Natural killer cell (primary cell): ENCODE data around the gene PTPRN2. TPM values are rescaled to one million over a fixed set of nuclear protein-coding genes. Genes with fewer than 3 reads are reported as not detected.

Experiments
- ATAC-seq, 3 donors: fragments of 150-1000 bp in 2 of 3; fragments of 200-7000 bp in 1 of 3; cut with Tn5 transposase; 1 replicate in 1 of 3; 2 replicates in 2 of 3; pipeline ENCODE4 v1.10.0; 2021; ENCODE audit warnings: mild to moderate bottlenecking in 2 of 3, moderate library complexity in 2 of 3
- DNase-seq, 2 donors: peaks; one replicate each; pipeline versions ENCODE4 v3.0.0 to v3.0.0-alpha.2; 2013 to 2021; ENCODE audit warnings: mixed read lengths in 1 of 2
- H3K27ac ChIP-seq: one replicate; pipeline ENCODE4 v1.5.1; 2013; ENCODE audit warnings: mild to moderate bottlenecking, low read length
- H3K27me3 ChIP-seq: one replicate; pipeline ENCODE4 v1.6.1; 2013; ENCODE audit warnings: low read length; ENCODE audit not compliant: control insufficient read depth, insufficient read depth
- H3K36me3 ChIP-seq: one replicate; pipeline ENCODE4 v1.6.1; 2013; ENCODE audit warnings: low read length; ENCODE audit not compliant: control insufficient read depth, insufficient read depth
- H3K4me1 ChIP-seq: one replicate; pipeline ENCODE4 v1.6.1; 2013; ENCODE audit warnings: low read length; ENCODE audit not compliant: control insufficient read depth, insufficient read depth
- H3K4me3 ChIP-seq: one replicate; pipeline ENCODE4 v1.5.1; 2013; ENCODE audit warnings: low read length
- H3K9me3 ChIP-seq: one replicate; pipeline ENCODE4 v1.6.1; 2013; ENCODE audit warnings: low read length; ENCODE audit not compliant: control insufficient read depth, insufficient read depth
- H3K27ac Mint-ChIP-seq, 2 donors: one replicate each; pipeline ENCODE4 v1.8.0; 2022; ENCODE audit warnings: mild to moderate bottlenecking in 2 of 2, mixed read lengths in 2 of 2, moderate library complexity in 1 of 2
- H3K27me3 Mint-ChIP-seq, 2 donors: one replicate each; pipeline ENCODE4 v1.8.0; 2022; ENCODE audit warnings: low read depth in 2 of 2, mixed read lengths in 2 of 2
- H3K36me3 Mint-ChIP-seq: one replicate; pipeline ENCODE4 v1.8.0; 2022; ENCODE audit warnings: mixed read lengths
- H3K4me1 Mint-ChIP-seq, 2 donors: one replicate each; pipeline ENCODE4 v1.8.0; 2022; ENCODE audit warnings: mixed read lengths in 2 of 2
- H3K4me3 Mint-ChIP-seq: one replicate; pipeline ENCODE4 v1.8.0; 2022; ENCODE audit warnings: mild to moderate bottlenecking, moderate library complexity, mixed read lengths
- H3K9me3 Mint-ChIP-seq, 2 donors: one replicate each; pipeline ENCODE4 v1.8.0; 2022; ENCODE audit warnings: mixed read lengths in 2 of 2
- WGBS: methylation state at CpG from one replicate; pipeline ENCODE4 v1.1.7; 2013; ENCODE audit warnings: missing lambda C conversion rate; ENCODE audit not compliant: insufficient coverage; 5-methylcytosine and 5-hydroxymethylcytosine counted together
- intact Hi-C: fragments of 100-400 bp; cut with micrococcal nuclease; formaldehyde crosslinking; loops from one replicate; pipeline ENCODE4 v1.14.2; 2022
- total RNA-seq, 4 donors: library from RNA; stranded (reverse); fragments of 120-200 nt in 1 of 4; gene quantifications; one replicate each; pipeline versions ENCODE4 v1.2.3 to v1.2.4, GENCODE V29; 2013 to 2022
- TF ChIP-seq, protein P1 (sequence below): fragments of 200-600 bp; IDR thresholded peaks from one replicate; pipeline ENCODE4 v1.8.0; 2022; ENCODE audit warnings: antibody characterized with exemption

The PTPRN2 gene
- total RNA-seq, 3 donors from 2014 or later (not counting 1 experiment from before 2014, with no cell fraction given) = 1.3 to 2.5 (median 1.9) TPM

DNA sequence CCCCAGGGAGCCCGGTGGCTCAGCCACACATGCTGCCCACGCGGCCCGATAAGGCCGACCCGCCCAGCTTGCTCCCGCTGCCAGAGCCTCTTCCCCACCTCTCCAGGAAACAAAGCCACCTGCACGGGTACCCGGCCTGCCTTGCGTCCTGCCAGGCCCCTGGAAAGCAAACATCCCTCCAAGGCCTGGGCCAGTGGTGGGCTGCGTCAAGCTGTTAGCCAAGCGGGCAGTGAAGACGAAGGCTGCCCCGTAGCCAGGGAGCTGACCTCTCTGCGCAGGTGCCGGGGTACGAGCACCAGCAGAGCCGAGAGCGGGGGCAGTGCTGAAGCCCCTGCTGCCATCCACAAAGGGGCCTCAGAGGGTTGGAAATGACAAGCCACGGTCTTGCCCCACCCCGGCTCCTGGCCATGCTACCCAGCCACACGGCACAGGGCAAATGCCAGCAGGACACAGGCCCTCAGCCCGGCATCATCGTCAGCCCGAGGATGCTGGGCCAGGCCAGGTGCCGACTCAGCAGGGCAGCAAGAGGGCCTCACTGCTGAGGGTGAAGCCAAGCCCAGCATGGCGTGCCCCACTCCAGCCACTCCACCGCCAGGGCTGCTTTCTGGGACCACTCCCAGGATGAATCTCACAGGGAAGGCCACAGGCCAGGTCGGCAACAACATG lies 140.0 kb downstream of the PTPRN2 start:
- H3K4me1 Mint-ChIP-seq = no peaks in the 10 kb centered on the region
- H3K27me3 Mint-ChIP-seq = peaks cover 0 to 6% of the 10 kb centered on the region in 2 donors
- DNase-seq = no peak
- H3K27me3 ChIP-seq = no peaks in the 10 kb centered on the region
- no peaks in the 10 kb centered on the region for H3K9me3 Mint-ChIP-seq
- intact Hi-C loops = no loop called here
- no peak overlapping the region for H3K4me3 ChIP-seq
- no peaks in the 10 kb centered on the region for H3K4me1 ChIP-seq
- H3K4me3 Mint-ChIP-seq = no peak overlapping the region
- TF ChIP-seq, protein P1, sequence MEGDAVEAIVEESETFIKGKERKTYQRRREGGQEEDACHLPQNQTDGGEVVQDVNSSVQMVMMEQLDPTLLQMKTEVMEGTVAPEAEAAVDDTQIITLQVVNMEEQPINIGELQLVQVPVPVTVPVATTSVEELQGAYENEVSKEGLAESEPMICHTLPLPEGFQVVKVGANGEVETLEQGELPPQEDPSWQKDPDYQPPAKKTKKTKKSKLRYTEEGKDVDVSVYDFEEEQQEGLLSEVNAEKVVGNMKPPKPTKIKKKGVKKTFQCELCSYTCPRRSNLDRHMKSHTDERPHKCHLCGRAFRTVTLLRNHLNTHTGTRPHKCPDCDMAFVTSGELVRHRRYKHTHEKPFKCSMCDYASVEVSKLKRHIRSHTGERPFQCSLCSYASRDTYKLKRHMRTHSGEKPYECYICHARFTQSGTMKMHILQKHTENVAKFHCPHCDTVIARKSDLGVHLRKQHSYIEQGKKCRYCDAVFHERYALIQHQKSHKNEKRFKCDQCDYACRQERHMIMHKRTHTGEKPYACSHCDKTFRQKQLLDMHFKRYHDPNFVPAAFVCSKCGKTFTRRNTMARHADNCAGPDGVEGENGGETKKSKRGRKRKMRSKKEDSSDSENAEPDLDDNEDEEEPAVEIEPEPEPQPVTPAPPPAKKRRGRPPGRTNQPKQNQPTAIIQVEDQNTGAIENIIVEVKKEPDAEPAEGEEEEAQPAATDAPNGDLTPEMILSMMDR = no peak
- H3K36me3 ChIP-seq = no peaks in the 10 kb centered on the region
- WGBS = 94% methylated on average over 29 of the region's 29 CpGs
- H3K27ac Mint-ChIP-seq = no peak overlapping the region
- no peaks in the 10 kb centered on the region for H3K36me3 Mint-ChIP-seq
- no peak for ATAC-seq
- H3K27ac ChIP-seq = no peak overlapping the region
- no peaks in the 10 kb centered on the region for H3K9me3 ChIP-seq

DNA sequence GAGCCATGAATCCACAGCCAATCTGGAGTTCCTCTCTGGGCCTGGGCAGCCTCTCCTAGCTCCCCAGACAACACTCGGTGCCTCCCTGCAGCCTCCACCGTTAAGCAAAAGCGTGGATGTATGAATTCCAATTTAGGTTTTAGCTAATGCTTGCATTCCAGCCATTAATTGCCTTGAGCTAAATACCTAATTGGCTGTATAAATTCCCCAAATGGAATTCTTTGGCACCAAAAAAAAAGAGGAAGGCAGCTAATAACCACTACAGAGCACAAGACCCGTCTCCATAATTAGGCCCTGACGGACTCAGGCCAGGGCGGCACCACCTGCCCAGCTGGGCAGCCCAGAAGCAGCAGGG lies 140.5 kb downstream of the PTPRN2 start:
- intact Hi-C loops = no loop called here
- no peaks in the 10 kb centered on the region for H3K9me3 ChIP-seq
- no peaks in the 10 kb centered on the region for H3K36me3 ChIP-seq
- H3K27ac ChIP-seq = no peak overlapping the region
- WGBS = 95% methylated on average over 6 of the region's 6 CpGs
- no peaks in the 10 kb centered on the region for H3K4me1 Mint-ChIP-seq
- ATAC-seq = no peak
- H3K4me3 ChIP-seq = no peak overlapping the region
- TF ChIP-seq, protein P1 = no peak
- no peaks in the 10 kb centered on the region for H3K9me3 Mint-ChIP-seq
- no peak overlapping the region for H3K27ac Mint-ChIP-seq
- H3K36me3 Mint-ChIP-seq = no peaks in the 10 kb centered on the region
- no peak overlapping the region for H3K4me3 Mint-ChIP-seq
- peaks cover 0 to 6% of the 10 kb centered on the region in 2 donors for H3K27me3 Mint-ChIP-seq
- H3K4me1 ChIP-seq = no peaks in the 10 kb centered on the region
- H3K27me3 ChIP-seq = no peaks in the 10 kb centered on the region
- no peak for DNase-seq

GRCh38 chr7:158446706-158447105 lies 140.9 kb downstream of the PTPRN2 start:
- no peaks in the 10 kb centered on the region for H3K9me3 ChIP-seq
- H3K27me3 ChIP-seq = no peaks in the 10 kb centered on the region
- Mint-ChIP-seq H3K27me3 (peaks cover 0 to 6% of the 10 kb centered on the region in 2 donors), H3K36me3 (no peaks in the 10 kb centered on the region), H3K27ac (no peak overlapping the region), H3K9me3 (peaks cover 3 to 4% of the 10 kb centered on the region in 2 donors), H3K4me1 (no peaks in the 10 kb centered on the region), H3K4me3 (no peak overlapping the region)
- ATAC-seq (no peak), DNase-seq (no peak)
- no peaks in the 10 kb centered on the region for H3K4me1 ChIP-seq
- intact Hi-C loops = no loop called here
- H3K27ac ChIP-seq = no peak overlapping the region
- TF ChIP-seq, protein P1 = no peak
- 90% methylated on average over 12 of the region's 12 CpGs for WGBS
- H3K4me3 ChIP-seq = no peak overlapping the region
- H3K36me3 ChIP-seq = no peaks in the 10 kb centered on the region

DNA sequence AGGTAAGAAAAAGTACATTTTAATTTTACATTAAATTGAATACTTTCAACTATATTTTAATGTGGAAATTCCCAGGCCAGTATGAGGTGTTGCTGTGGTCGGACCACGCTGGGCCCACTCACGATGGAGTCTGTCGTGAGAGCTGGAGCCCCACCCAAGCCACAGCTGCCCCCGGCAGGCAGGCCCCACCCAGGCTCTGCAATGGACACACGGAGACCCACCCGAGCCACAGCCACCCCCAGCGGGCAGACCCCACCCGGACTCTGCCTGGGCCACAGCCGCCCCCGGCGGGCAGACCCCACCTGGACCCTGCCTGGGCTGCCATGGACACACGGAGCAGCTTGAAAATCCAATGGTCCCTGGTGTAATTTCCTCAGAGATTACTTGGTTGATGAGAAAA lies 141.3 kb downstream of the PTPRN2 start:
- no peaks in the 10 kb centered on the region for H3K4me1 ChIP-seq
- TF ChIP-seq, protein P1 = no peak
- no peak overlapping the region for H3K27ac ChIP-seq
- ATAC-seq (no peak), DNase-seq (no peak)
- Mint-ChIP-seq H3K9me3 (peaks cover 6 to 7% of the 10 kb centered on the region in 2 donors), H3K4me3 (no peak overlapping the region), H3K4me1 (no peaks in the 10 kb centered on the region), H3K27me3 (peaks cover 0 to 6% of the 10 kb centered on the region in 2 donors), H3K36me3 (no peaks in the 10 kb centered on the region), H3K27ac (no peak overlapping the region)
- intact Hi-C loops = no loop called here
- H3K9me3 ChIP-seq = no peaks in the 10 kb centered on the region
- no peaks in the 10 kb centered on the region for H3K27me3 ChIP-seq
- no peaks in the 10 kb centered on the region for H3K36me3 ChIP-seq
- H3K4me3 ChIP-seq = no peak overlapping the region
- 82% methylated on average over 13 of the region's 13 CpGs for WGBS
